PFSK-1 (cell line): ENCODE measurements around the gene GPRIN3.

Experiments used
- FOXP2 ChIP-seq: optimal IDR thresholded peaks from 2 replicates; pipeline ENCODE3; 2011; ENCODE audit warnings: borderline replicate concordance, control low read depth, inconsistent platforms; ENCODE audit not compliant: insufficient read depth; ENCODE audit errors: extremely low read length, extremely low read depth
- POLR2AphosphoS5 ChIP-seq: IDR thresholded peaks from 2 replicates; pipeline ENCODE4 v1.6.1; 2012; ENCODE audit warnings: low read depth, mild to moderate bottlenecking, control low read depth, low read length, moderate library complexity
- SIN3A ChIP-seq: IDR thresholded peaks from 2 replicates; pipeline ENCODE4 v1.6.1; 2012; ENCODE audit warnings: mild to moderate bottlenecking, low read length, moderate library complexity, borderline replicate concordance; ENCODE audit not compliant: insufficient read depth
- TAF1 ChIP-seq: IDR thresholded peaks from 2 replicates; pipeline ENCODE4 v1.6.1; 2012; ENCODE audit warnings: low read length, control low read depth, borderline replicate concordance; ENCODE audit not compliant: insufficient read depth
- TF ChIP-seq, protein P1 (sequence below), 2 experiments: IDR thresholded peaks; 2 replicates each; pipeline versions ENCODE4 v1.6.1 to v1.8.0; 2011 to 2012; ENCODE audit warnings: low read depth in 2 of 2, low read length in 2 of 2, control low read depth in 1 of 2, inconsistent platforms in 1 of 2, mild to moderate bottlenecking in 1 of 2, moderate library complexity in 1 of 2; ENCODE audit not compliant: insufficient read depth in 1 of 2

Gene GPRIN3

DNA sequence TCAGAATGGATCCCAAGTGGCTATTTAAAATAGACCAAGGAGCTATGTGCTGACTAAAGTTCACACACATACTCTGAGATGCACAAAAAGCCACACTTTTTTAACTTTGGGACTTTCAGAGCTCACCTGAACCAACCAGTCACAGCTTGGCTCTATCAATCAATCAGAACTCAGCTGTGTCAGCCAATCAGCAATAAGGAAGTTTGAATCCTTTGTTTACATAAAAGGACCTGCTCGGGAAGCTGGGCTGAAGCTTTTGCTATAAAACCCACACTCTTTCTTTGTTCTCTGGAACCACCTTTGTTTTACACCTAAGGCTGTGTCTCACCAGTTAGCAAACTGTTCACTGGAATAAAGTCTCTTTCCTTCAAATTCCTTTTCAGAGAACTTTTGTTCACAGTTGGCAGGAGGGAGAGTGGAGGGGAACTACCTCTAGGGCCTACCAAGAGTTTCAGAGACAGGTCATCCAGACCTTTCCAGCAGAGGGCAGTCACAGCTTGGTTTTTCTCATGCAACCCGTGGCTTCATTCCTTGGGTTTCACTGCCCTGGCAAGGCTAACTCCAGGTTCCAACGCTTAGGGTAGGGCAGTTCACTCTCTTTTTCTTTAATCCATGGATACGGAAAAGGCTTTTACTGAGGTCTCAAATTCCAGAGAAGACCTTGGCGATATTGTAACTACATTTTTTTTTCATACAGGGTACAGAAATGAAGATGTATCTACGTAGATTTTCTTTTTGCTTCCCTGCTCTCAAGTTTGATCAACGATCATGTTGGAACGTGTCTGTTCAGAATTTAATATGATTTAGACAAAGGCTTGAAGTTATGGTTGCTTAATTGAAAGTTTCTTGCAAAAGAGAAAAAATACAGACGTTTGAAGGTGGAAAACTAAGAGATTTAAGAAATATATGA, 80.7 kb downstream of the GPRIN3 start:
- TF ChIP-seq TAF1 (no peak), POLR2AphosphoS5 (no peak), FOXP2 (no peak), SIN3A (no peak)
- TF ChIP-seq, protein P1, sequence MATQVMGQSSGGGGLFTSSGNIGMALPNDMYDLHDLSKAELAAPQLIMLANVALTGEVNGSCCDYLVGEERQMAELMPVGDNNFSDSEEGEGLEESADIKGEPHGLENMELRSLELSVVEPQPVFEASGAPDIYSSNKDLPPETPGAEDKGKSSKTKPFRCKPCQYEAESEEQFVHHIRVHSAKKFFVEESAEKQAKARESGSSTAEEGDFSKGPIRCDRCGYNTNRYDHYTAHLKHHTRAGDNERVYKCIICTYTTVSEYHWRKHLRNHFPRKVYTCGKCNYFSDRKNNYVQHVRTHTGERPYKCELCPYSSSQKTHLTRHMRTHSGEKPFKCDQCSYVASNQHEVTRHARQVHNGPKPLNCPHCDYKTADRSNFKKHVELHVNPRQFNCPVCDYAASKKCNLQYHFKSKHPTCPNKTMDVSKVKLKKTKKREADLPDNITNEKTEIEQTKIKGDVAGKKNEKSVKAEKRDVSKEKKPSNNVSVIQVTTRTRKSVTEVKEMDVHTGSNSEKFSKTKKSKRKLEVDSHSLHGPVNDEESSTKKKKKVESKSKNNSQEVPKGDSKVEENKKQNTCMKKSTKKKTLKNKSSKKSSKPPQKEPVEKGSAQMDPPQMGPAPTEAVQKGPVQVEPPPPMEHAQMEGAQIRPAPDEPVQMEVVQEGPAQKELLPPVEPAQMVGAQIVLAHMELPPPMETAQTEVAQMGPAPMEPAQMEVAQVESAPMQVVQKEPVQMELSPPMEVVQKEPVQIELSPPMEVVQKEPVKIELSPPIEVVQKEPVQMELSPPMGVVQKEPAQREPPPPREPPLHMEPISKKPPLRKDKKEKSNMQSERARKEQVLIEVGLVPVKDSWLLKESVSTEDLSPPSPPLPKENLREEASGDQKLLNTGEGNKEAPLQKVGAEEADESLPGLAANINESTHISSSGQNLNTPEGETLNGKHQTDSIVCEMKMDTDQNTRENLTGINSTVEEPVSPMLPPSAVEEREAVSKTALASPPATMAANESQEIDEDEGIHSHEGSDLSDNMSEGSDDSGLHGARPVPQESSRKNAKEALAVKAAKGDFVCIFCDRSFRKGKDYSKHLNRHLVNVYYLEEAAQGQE (IDR thresholded peaks at IDR 0.05; ENCODE audit: insufficient read depth in 1 of 2, low read depth in 2 of 2, low read length in 2 of 2): no peak

DNA sequence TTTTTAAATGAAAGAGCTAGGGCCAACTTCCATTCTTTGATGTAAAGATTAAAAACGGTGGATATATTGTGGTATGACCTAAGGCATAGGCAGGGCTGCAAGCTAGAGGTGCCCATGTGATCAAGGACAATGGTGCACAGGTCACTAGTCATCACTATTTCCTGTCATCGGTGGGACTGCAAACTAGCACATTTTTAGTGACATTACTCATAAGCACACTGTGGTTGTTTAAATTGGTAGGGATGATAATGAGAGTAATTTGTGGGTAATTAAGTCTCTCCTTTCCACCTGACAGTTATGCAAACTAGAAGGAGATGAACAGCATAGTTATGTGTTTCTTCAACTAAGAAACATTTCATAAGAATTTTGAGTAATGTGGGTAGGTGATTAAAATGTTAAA, 85.4 kb downstream of the GPRIN3 start:
- TF ChIP-seq TAF1: no peak
- TF ChIP-seq, protein P1 (IDR thresholded peaks at IDR 0.05; ENCODE audit: insufficient read depth in 1 of 2, low read depth in 2 of 2, low read length in 2 of 2): no peak
- TF ChIP-seq FOXP2: no peak
- no peak for TF ChIP-seq SIN3A
- no peak for TF ChIP-seq POLR2AphosphoS5

DNA sequence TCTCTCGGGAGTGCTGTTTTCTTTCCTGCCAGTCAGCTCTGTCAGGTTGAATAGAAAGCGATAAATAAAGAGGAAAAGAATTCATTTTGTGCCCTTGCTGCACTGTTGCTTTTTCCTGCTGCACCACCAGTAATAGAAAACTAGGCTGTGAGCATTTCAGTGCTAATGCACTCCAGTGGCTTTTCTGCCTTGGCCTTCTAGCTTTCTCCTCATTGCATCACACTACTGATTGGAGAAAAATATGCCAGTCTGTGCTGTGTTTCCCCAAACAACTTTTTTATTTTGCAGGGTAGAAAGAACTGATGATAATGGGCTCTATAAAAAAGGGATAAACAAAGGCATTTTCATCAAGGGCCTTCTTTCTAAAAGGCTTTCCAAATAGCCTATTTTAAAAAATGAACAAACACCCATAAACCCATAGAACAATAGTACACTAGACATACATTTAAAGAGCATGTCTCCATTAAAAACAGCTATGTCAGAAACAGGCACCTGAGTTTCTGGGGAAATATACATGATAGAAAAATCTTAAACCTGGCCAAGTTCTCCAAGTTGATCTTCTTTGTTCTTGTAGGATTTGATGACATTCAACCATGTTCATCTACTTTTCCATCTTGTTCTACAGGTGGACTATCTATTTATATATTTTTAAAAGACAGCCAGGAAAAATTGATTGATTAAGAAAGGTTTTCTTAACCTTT, 86.3 kb downstream of the GPRIN3 start:
- no peak for TF ChIP-seq SIN3A
- TF ChIP-seq POLR2AphosphoS5: no peak
- no peak for TF ChIP-seq FOXP2
- TF ChIP-seq, protein P1 (IDR thresholded peaks at IDR 0.05; ENCODE audit: insufficient read depth in 1 of 2, low read depth in 2 of 2, low read length in 2 of 2): no peak
- no peak for TF ChIP-seq TAF1

DNA sequence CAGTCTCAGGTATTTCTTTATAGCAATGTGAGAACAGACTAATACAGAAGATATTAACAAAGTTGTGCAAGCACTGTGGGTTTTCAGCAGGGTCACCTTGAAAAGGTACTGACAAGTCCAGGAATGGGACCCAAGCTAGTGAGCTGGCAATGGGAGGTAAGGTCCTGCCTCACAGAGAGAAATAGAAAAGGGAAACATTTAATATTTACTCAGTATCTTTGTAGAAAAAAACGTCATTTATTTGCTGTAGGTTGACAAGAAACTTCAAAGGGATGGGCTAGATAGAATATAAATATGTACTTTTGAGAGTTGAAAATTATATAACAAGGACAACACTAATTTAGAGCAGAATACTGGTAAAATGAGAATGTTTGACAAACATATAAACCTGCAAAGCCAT, 89.0 kb downstream of the GPRIN3 start:
- no peak for TF ChIP-seq POLR2AphosphoS5
- TF ChIP-seq TAF1: no peak
- TF ChIP-seq, protein P1 (IDR thresholded peaks at IDR 0.05; ENCODE audit: insufficient read depth in 1 of 2, low read depth in 2 of 2, low read length in 2 of 2): no peak
- no peak for TF ChIP-seq SIN3A
- TF ChIP-seq FOXP2: no peak
